Spleen (tissue), 11 donors: ENCODE results near the gene SLC25A43. TPM values are rescaled to one million over a fixed set of nuclear protein-coding genes. Genes with fewer than 3 reads are reported as not detected.

ENCODE experiments used
- DNase-seq: peaks from one replicate; pipeline ENCODE4 v3.0.0-alpha.2; 2020
- H3K27ac ChIP-seq, 8 donors: fragments of 200-600 bp; sonication (generic) in 7 of 8; 1 replicate in 4 of 8; 2 replicates in 4 of 8; pipeline versions ENCODE4 v1.5.0 to v1.8.0; 2016 to 2021; ENCODE audit warnings: inconsistent platforms in 4 of 8, mild to moderate bottlenecking in 4 of 8, moderate library complexity in 1 of 8
- H3K27me3 ChIP-seq, 7 donors: fragments of 200-600 bp; sonication (generic) in 6 of 7; replicated peaks in 1 of 7; 1 replicate in 4 of 7; 2 replicates in 3 of 7; pipeline versions ENCODE4 v1.5.0 to v1.8.0; 2016 to 2021; ENCODE audit warnings: inconsistent platforms in 3 of 7, mild to moderate bottlenecking in 1 of 7
- H3K36me3 ChIP-seq, 6 donors: fragments of 200-600 bp; sonication (generic) in 5 of 6; 1 replicate in 4 of 6; 2 replicates in 2 of 6; pipeline versions ENCODE4 v1.5.0 to v1.8.0; 2016 to 2021; ENCODE audit warnings: inconsistent platforms in 2 of 6
- H3K4me1 ChIP-seq, 6 donors: fragments of 200-600 bp; sonication (generic) in 5 of 6; 1 replicate in 3 of 6; 2 replicates in 3 of 6; pipeline versions ENCODE4 v1.5.0 to v1.8.0; 2016 to 2021; ENCODE audit warnings: inconsistent platforms in 3 of 6
- H3K4me3 ChIP-seq, 8 donors: fragments of 200-600 bp; sonication (generic) in 7 of 8; 1 replicate in 4 of 8; 2 replicates in 4 of 8; pipeline versions ENCODE4 v1.5.0 to v1.8.0; 2016 to 2021; ENCODE audit warnings: inconsistent platforms in 4 of 8, mild to moderate bottlenecking in 4 of 8, moderate library complexity in 2 of 8
- H3K9me3 ChIP-seq, 8 donors: fragments of 200-600 bp; sonication (generic) in 7 of 8; 1 replicate in 4 of 8; 2 replicates in 4 of 8; pipeline versions ENCODE4 v1.5.0 to v1.8.0; 2016 to 2021; ENCODE audit warnings: inconsistent platforms in 4 of 8
- CTCF ChIP-seq, 11 experiments: fragments of 200-600 bp in 7 of 11; fragments of 450-650 bp in 4 of 11; sonication (generic) in 4 of 11; IDR thresholded peaks in 8 of 11; conservative IDR thresholded peaks in 3 of 11; 1 replicate in 7 of 11; 2 replicates in 4 of 11; pipeline versions ENCODE4 v1.4.0 to v1.8.0; 2016 to 2021; ENCODE audit warnings: antibody characterized with exemption in 11 of 11, inconsistent platforms in 4 of 11, mild to moderate bottlenecking in 1 of 11
- POLR2A ChIP-seq, 3 donors: fragments of 450-650 bp; IDR thresholded peaks; one replicate each; pipeline ENCODE4 v1.5.1; 2017; ENCODE audit warnings: antibody characterized with exemption in 3 of 3, mild to moderate bottlenecking in 1 of 3
- POLR2AphosphoS5 ChIP-seq, 3 donors: sonication (generic); formaldehyde crosslinking; IDR thresholded peaks; one replicate each; pipeline ENCODE4 v1.5.1; 2017; ENCODE audit warnings: antibody characterized with exemption in 3 of 3
- WGBS, 5 donors: extraction: QIAGEN DNeasy Blood & Tissue Kit in 3 of 5; methylation state at CpG; one replicate each; pipeline versions ENCODE4 v1.1.5 to v1.1.7; 2013 to 2018; 5-methylcytosine and 5-hydroxymethylcytosine counted together
- intact Hi-C: fragments of 100-400 bp; cut with DNase I; formaldehyde crosslinking; loops from one replicate; pipeline ENCODE4 v1.15.0; 2023; ENCODE audit warnings: low total_unique reads
- polyA plus RNA-seq, 3 donors: library from polyadenylated mRNA; stranded (reverse); fragments of 200-250 nt; gene quantifications; one replicate each; pipeline ENCODE4 v1.2.1, GENCODE V29; 2013
- small RNA-seq, 4 donors: library from RNA; depleted of rRNA; stranded (forward); fragments of <200 nt; gene quantifications; one replicate each; pipeline ENCODE3, GENCODE V24; 2016
- total RNA-seq, 7 donors: library from RNA; depleted of rRNA in 3 of 7; stranded (reverse); fragments of >200 nt in 3 of 7; fragmentation: NEBNext Ultra II Directional in 4 of 7; extraction: Animal tissue kit (Norgen Biotek cat#: 25700) in 4 of 7; gene quantifications; one replicate each; pipeline versions ENCODE4 v1.1.0 to v1.2.1, GENCODE V29; 2016 to 2021
- donor health status: healthy with polysubstance abuse.
- donor health status: DM: no; HTN: no; CAD: no; lungs with moderate emphysema.
- donor health status: DM: no; HTN: no; CAD: no.
- donor health status: Bipolar disorder and iron deficiency.
- donor health status: healthy.
- donor health status: DM: no; HTN: no; CAD: no.
- donor health status: DM: yes; HTN: yes; CAD: no.

SLC25A43 gene
- total and polyA plus RNA-seq, 10 donors = 5.5 to 13.7 (median 9.5) TPM

GRCh38 chrX:119502727-119503483 is 103.8 kb downstream of the SLC25A43 start:
- H3K27me3 ChIP-seq = no peaks in the 10 kb centered on the region
- H3K27ac ChIP-seq = peak overlapping the region in 4 of 8 donors; percentile 26 to 70 (median 40)
- H3K36me3 ChIP-seq = no peaks in the 10 kb centered on the region
- no peak overlapping the region for H3K4me3 ChIP-seq
- no peak for DNase-seq
- intact Hi-C loops = no loop called here
- no peaks in the 10 kb centered on the region for H3K9me3 ChIP-seq
- no peak for TF ChIP-seq POLR2A (IDR thresholded peaks at IDR 0.05)
- no peak for TF ChIP-seq POLR2AphosphoS5 (IDR thresholded peaks at IDR 0.05)
- no peak for TF ChIP-seq CTCF (IDR thresholded peaks at IDR 0.05 in 8 of 11, conservative IDR thresholded peaks at IDR 0.05 in 3 of 11)
- WGBS, 5 donors = 46 to 62% (median 53%) methylated on average over 11 of the region's 11 CpGs; no CpG with 5 or more reads in 1 of the 5 donors
- peaks cover 0 to 14% (median 0%) of the 10 kb centered on the region in 6 donors for H3K4me1 ChIP-seq

GRCh38 chrX:119503484-119503861 is 104.3 kb downstream of the SLC25A43 start:
- H3K36me3 ChIP-seq = no peaks in the 10 kb centered on the region
- TF ChIP-seq POLR2AphosphoS5 (IDR thresholded peaks at IDR 0.05) (no peak), POLR2A (IDR thresholded peaks at IDR 0.05) (no peak), CTCF (IDR thresholded peaks at IDR 0.05 in 8 of 11, conservative IDR thresholded peaks at IDR 0.05 in 3 of 11) (no peak)
- no peak overlapping the region for H3K4me3 ChIP-seq
- H3K9me3 ChIP-seq = no peaks in the 10 kb centered on the region
- 42 to 79% (median 72%) methylated on average over 2 of the region's 2 CpGs; no CpG with 5 or more reads in 1 of the 5 donors for WGBS, 5 donors
- no peak for DNase-seq
- peak overlapping the region in 3 of 8 donors; percentile 37 to 70 (median 42) for H3K27ac ChIP-seq
- peaks cover 0 to 14% (median 0%) of the 10 kb centered on the region in 6 donors for H3K4me1 ChIP-seq
- intact Hi-C loops = no loop called here
- H3K27me3 ChIP-seq = no peaks in the 10 kb centered on the region

Small RNA genes lying within 50 kb of the gene (small RNA-seq; reads per million reads assigned to genes)
- gene RNU1-67P = 0.23 to 1.3 (median 0.80) reads per million in 4 donors
- 0 to 0.34 (median 0) reads per million in 4 donors for gene RNY3P16

Other genes with a start within 250 kb of the SLC25A43 start
- 10 to 100 TPM; 34.1 to 60.1 (median 39.2) TPM for gene PGRMC1, start 163.1 kb upstream of the SLC25A43 start, total RNA-seq
- gene PGRMC1, start 163.1 kb upstream of the SLC25A43 start, polyA plus RNA-seq = 10 to 100 TPM; 13.6 to 25.7 (median 25.4) TPM
- gene SLC25A5, start 69.1 kb downstream of the SLC25A43 start, total RNA-seq = 100 to 1,000 TPM; 204 to 256 (median 238) TPM
- 100 to 1,000 TPM; 146 to 244 (median 226) TPM for gene SLC25A5, start 69.1 kb downstream of the SLC25A43 start, polyA plus RNA-seq
- gene STEEP1, start 166.1 kb downstream of the SLC25A43 start, total RNA-seq = 10 to 100 TPM; 20.4 to 31.6 (median 24.6) TPM
- gene STEEP1, start 166.1 kb downstream of the SLC25A43 start, polyA plus RNA-seq = 10 to 100 TPM; 11.0 to 19.5 (median 13.2) TPM
- gene UBE2A, start 175.2 kb downstream of the SLC25A43 start, total RNA-seq = 10 to 100 TPM; 40.8 to 53.4 (median 42.6) TPM
- gene UBE2A, start 175.2 kb downstream of the SLC25A43 start, polyA plus RNA-seq = 10 to 100 TPM; 38.5 to 50.5 (median 48.7) TPM
- 10 to 100 TPM in 5 of 7 donors, 1 to 10 TPM in 2; 8.2 to 13.8 (median 12.5) TPM for gene NKRF, start 207.1 kb downstream of the SLC25A43 start, total RNA-seq
- gene NKRF, start 207.1 kb downstream of the SLC25A43 start, polyA plus RNA-seq = 10 to 100 TPM in 1 of 3 donors, 1 to 10 TPM in 2; 6.9 to 10.9 (median 9.4) TPM